ENCODE measurements around the gene MTCL3.

The MTCL3 gene

GRCh38 chr6:127514773-127515227, 4.3 kb downstream of the MTCL3 start:
- peak; percentile 52 for DNase-seq

DNA sequence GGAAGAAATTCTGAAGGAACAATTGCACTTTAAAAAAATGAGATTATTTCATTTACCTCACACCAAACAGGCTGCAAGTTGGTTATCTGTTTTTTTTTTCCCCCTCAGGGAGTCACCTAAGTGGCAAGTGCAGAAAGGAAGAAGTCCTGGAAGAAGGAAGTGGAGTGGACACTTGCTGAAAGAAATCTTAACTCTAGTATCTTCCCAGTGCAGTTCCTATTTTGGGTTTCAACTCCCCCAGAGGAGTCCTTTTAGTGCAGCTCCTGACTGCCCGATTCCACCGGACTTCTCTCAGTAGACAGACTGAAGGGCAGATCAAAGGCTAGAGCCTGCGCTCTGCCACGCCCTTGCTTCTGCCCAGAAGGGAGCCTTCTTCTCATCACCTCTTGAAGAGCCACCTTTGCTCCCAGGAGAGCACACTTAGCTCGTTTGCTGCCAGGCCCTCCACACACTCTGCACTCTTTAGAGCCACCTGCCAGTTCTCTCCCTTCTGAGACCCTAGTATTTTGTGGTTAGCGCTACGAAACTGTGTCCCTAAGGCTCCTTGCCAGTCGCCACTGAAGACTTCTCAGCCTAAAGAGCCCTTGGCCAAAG, 4.9 kb downstream of the MTCL3 start:
- DNase-seq = no peak

GRCh38 chr6:127513425-127513824, 5.7 kb downstream of the MTCL3 start:
- DNase-seq = no peak

GRCh38 chr6:127510876-127511275, 8.3 kb downstream of the MTCL3 start:
- no peak for DNase-seq

GRCh38 chr6:127506894-127507293, 12.2 kb downstream of the MTCL3 start:
- DNase-seq = no peak

GRCh38 chr6:127503022-127503421, 16.1 kb downstream of the MTCL3 start:
- DNase-seq = no peak

DNA sequence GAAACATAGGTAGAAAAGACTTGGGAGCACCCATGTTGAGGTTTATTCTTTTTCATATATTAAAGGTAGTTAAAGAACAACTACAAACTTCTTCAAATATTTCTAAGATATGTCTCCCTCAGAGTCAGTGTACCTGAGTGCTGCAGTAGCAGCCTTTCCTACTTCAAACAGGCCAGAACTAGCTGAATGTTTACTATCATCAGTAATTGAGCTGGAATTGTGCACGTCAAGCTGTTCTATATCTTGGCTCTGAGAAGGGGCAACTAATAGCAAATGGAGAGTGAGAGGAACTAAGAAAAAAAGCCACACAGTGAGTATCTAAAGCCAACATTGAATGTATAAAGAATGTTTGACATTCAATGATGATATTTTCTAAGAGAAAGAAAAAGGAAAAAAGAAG, 21.7 kb downstream of the MTCL3 start:
- no peak for DNase-seq

- DNase-seq = no peak
Measured at GRCh38 chr6:127496471-127496870, 22.7 kb downstream of the MTCL3 start.

- no peak for DNase-seq
Measured at GRCh38 chr6:127494240-127494767, 24.8 kb downstream of the MTCL3 start.

GRCh38 chr6:127489248-127489647, 29.9 kb downstream of the MTCL3 start:
- DNase-seq = no peak

DNA sequence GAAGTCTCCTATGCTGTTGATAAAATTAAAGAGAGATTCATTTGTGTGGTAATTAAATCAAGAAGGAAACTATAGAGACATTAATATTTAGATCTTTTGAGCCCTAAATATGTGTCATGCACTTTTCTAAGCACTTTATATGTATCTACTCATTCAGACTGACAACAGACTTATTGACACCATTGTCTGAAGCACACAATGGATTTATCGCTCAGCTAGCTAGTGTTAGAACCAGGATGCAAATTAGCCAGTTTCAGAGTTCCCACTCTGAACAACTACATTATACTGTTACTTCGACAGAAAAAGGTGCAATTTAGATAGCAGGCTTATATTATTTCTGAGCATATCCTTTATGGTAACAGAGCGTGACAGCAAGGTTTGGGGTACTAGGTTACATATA, 32.2 kb downstream of the MTCL3 start:
- DNase-seq = no peak

GRCh38 chr6:127484212-127484863, 34.8 kb downstream of the MTCL3 start:
- DNase-seq = peak; percentile 45

GRCh38 chr6:127483399-127484055, 35.6 kb downstream of the MTCL3 start:
- DNase-seq = no peak

- DNase-seq = no peak
Measured at GRCh38 chr6:127482325-127482724, 36.8 kb downstream of the MTCL3 start.

DNA sequence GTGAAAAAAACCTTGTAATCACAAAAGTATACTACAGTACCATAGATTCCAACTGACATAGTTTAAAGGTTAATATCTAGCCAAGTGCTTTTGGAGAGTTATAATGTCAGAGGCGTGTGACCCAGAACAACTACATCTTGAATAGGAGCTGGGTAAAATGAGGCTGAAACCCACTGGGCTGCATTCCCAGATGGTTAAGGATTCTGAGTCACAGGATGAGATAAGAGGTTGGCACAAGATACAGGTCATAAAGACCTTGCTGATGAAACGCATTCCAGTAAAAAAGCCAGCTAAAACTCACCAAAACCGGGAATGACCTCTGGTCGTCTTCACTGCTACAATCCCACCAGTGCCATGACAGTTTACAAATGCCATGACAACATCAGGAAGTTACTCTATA, 37.5 kb downstream of the MTCL3 start:
- no peak for DNase-seq

GRCh38 chr6:127481111-127481510, 38.0 kb downstream of the MTCL3 start:
- no peak for DNase-seq

DNA sequence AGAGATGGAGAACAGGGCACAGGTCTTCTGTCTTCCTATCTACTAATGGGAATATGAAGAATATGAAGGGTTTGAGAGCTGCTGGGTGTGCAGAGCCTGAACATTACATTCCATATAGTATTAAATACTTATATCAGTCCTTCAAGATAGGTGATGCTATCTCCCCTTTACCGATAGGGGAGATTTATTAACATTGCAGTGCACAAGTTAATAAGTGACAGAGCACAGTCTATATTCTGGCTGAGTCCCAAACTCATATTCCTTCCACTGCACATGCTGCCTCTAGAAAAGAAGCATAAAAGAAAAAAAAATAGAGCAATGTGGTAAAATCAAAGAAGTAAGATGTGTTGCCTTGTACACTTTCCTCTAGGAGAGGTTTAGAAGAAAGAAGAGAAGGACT, 41.5 kb downstream of the MTCL3 start:
- DNase-seq = no peak

GRCh38 chr6:127475823-127476176, 43.3 kb downstream of the MTCL3 start:
- DNase-seq = no peak

GRCh38 chr6:127475135-127475822, 43.9 kb downstream of the MTCL3 start:
- DNase-seq = no peak

DNA sequence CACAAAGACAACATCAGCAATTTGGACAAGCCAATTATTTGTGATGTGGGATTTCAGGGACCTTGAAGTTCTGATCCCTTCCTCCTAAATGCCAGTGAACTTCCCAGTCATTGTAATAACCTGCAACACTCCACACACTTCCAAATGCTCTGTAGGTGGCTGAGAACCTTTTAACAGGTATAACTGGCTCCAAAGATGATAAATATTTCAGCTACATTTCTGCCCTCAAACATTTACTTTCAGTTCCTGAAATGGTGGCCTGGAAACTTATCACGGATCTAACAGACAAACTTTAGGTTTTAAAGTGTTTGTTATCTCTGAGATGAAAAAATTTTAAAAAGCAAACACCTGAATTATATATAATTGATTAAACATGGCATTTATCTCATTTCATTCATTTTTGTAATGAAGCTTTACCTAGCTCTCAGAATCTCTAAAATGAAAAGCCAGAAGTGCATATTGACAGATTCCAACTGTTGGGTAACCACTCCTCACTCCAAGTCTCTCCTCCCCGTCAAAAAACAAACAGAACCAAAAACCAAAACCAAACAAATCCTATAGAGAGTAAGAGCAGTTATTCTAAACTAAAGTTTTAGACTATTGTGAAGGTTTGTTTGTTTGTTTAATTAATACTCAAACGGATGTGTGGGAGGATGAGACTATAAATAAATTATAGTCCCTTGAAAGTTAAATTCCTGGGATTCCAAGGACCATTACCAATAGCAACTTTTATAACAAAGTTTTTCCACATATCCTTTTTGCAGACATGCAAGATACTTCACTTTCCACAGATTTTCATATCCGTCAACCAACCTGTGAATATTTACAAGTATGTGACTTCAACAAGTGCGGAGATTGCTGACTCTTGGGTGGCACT, 47.5 kb downstream of the MTCL3 start:
- DNase-seq = no peak

GRCh38 chr6:127468936-127469335, 50.2 kb downstream of the MTCL3 start:
- no peak for DNase-seq

DNA sequence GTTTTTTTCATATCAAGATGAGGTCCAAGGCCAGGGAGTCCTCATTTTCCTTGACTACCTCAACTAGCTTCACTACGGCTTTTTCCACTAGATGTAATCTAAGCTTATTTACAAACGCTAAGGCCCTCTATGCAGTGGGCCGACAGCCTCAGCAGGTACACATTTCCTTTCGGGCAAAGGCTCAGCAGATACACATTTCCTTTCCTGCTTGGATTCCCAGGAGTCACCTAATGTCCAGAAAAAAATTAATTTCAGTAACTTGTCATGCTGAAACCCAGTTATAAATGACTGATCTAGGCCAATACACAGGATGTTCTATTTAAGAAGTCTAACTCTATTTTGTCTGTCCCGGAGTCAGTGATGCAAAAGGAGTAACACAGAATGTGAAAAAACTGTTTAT, 52.7 kb downstream of the MTCL3 start:
- no peak for DNase-seq

Measured in CD4-positive, alpha-beta T cell treated with Interleukin-21 for 1 hour (primary cell).